ENCODE data around the gene FPR2. TPM values are rescaled to one million over a fixed set of nuclear protein-coding genes. Genes with fewer than 3 reads are reported as not detected.

The FPR2 gene
- polyA plus RNA-seq, 1 donor from 2014 or later = not detected

DNA sequence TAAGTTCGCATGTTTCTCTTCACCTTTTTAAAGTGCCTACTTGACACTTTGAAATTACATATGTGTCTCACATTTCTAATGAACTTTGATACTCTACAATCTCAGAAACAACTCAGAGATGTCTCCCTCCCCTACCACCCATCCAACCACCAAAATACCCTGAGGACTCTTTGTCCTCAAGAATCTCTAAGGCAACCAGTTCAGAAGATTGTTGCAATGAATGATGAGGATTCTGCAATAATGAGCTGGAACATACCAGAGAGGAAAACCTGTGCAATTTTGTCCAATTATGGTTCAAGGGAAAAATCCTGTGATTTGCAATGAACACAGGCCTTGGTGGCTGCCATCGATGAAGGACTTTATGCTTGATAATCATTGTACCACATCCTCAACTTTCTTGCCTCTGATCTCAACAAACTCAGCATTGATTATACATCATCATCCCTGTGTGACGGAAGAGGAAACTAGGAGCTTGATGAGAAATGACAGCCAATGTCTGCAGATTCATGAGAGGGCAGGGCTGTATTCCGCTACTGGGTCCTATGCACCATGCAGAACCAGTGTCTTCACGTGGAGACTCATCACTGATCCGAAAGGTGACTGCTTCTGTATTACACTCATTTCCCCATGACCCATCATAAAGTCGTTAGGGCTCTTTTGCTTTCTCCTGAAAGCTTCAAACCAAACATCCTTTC lies 10.4 kb upstream of the FPR2 start:
- Histone ChIP-seq H3K9me3 (ENCODE audit: low read length) (no peaks in the 10 kb centered on the region), H3K9ac (ENCODE audit: low read length) (no peak overlapping the region), H4K20me1 (ENCODE audit: insufficient read depth) (no peaks in the 10 kb centered on the region), H3K36me3 (ENCODE audit: insufficient read depth, low read length) (no peaks in the 10 kb centered on the region), H3K79me2 (replicated peaks; ENCODE audit: insufficient read depth, low read length) (no peaks in the 10 kb centered on the region), H3K4me2 (ENCODE audit: low read length) (no peak overlapping the region), H3K9me2 (ENCODE audit: insufficient read depth, low read length) (no peaks in the 10 kb centered on the region), H3K4me3 (ENCODE audit: low read length) (no peak overlapping the region), H2AFZ (ENCODE audit: low read depth, low read length) (no peak overlapping the region), H3F3A (ENCODE audit: insufficient read depth, low read length, poor library complexity, severe bottlenecking) (no peaks in the 10 kb centered on the region), H3K27me3 (ENCODE audit: insufficient read depth, low read depth, low read length) (no peaks in the 10 kb centered on the region), H3K27ac (ENCODE audit: low read length) (no peak overlapping the region)
- no peak for TF ChIP-seq POLR2AphosphoS5 (IDR thresholded peaks at IDR 0.05)
- no peak for TF ChIP-seq TAF1 (IDR thresholded peaks at IDR 0.05; ENCODE audit: low read depth)
- no peak for TF ChIP-seq SMC3 (conservative IDR thresholded peaks at IDR 0.05; ENCODE audit: poor library complexity)

DNA sequence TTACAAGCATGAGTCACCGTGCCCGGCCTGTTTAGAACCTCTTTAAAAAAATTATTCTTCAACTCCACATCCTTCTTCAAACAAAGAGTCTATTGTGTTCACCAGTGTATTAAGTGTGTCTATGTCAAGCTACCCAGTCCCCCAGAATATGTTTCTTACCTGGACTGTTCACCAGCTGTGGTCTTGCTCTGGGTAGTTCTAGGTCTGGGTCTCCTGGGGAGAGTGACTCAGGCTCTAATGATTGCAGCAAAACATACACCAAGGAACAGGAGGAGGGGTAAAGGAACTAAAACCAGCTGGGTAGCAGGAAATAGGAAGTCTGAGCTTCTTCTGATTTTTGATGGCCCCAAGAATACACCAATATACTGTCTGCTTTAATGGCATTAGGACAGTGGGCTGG lies 9.3 kb upstream of the FPR2 start, which contains the start of gene FPR1:
FPR1 (minus strand) TSS at position 224 of the 400 bp plus-strand sequence. CDS start 4,884 bp downstream, outside the sequence.
- H3K36me3 ChIP-seq (ENCODE audit: insufficient read depth, low read length) = no peaks in the 10 kb centered on the region
- no peak within 1 kb of the TSS for H3K27ac ChIP-seq (ENCODE audit: low read length)
- no peak within 1 kb of the TSS for H3K9ac ChIP-seq (ENCODE audit: low read length)
- no peaks in the 10 kb centered on the region for H3K27me3 ChIP-seq (ENCODE audit: insufficient read depth, low read depth, low read length)
- no peak within 1 kb of the TSS for H3K4me2 ChIP-seq (ENCODE audit: low read length)
- H2AFZ ChIP-seq (ENCODE audit: low read depth, low read length) = no peak within 1 kb of the TSS
- H3K79me2 ChIP-seq (replicated peaks; ENCODE audit: insufficient read depth, low read length) = no peaks in the 10 kb centered on the region
- no peaks in the 10 kb centered on the region for H3K9me2 ChIP-seq (ENCODE audit: insufficient read depth, low read length)
- TF ChIP-seq RAD21 (conservative IDR thresholded peaks at IDR 0.05) (no peak), MXI1 (conservative IDR thresholded peaks at IDR 0.05; ENCODE audit: poor library complexity, severe bottlenecking) (no peak), SMC3 (conservative IDR thresholded peaks at IDR 0.05; ENCODE audit: poor library complexity) (no peak), EZH2 (IDR thresholded peaks at IDR 0.05; ENCODE audit: borderline replicate concordance, insufficient read depth, low read length, poor library complexity, severe bottlenecking) (no peak), EP300 (conservative IDR thresholded peaks at IDR 0.05; ENCODE audit: poor library complexity, severe bottlenecking) (no peak), TAF1 (IDR thresholded peaks at IDR 0.05; ENCODE audit: low read depth) (no peak), POLR2AphosphoS5 (IDR thresholded peaks at IDR 0.05) (no peak), CTCF (IDR thresholded peaks at IDR 0.05; ENCODE audit: poor library complexity, severe bottlenecking) (no peak)
- TF ChIP-seq, protein P1, sequence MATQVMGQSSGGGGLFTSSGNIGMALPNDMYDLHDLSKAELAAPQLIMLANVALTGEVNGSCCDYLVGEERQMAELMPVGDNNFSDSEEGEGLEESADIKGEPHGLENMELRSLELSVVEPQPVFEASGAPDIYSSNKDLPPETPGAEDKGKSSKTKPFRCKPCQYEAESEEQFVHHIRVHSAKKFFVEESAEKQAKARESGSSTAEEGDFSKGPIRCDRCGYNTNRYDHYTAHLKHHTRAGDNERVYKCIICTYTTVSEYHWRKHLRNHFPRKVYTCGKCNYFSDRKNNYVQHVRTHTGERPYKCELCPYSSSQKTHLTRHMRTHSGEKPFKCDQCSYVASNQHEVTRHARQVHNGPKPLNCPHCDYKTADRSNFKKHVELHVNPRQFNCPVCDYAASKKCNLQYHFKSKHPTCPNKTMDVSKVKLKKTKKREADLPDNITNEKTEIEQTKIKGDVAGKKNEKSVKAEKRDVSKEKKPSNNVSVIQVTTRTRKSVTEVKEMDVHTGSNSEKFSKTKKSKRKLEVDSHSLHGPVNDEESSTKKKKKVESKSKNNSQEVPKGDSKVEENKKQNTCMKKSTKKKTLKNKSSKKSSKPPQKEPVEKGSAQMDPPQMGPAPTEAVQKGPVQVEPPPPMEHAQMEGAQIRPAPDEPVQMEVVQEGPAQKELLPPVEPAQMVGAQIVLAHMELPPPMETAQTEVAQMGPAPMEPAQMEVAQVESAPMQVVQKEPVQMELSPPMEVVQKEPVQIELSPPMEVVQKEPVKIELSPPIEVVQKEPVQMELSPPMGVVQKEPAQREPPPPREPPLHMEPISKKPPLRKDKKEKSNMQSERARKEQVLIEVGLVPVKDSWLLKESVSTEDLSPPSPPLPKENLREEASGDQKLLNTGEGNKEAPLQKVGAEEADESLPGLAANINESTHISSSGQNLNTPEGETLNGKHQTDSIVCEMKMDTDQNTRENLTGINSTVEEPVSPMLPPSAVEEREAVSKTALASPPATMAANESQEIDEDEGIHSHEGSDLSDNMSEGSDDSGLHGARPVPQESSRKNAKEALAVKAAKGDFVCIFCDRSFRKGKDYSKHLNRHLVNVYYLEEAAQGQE (IDR thresholded peaks at IDR 0.05; ENCODE audit: borderline replicate concordance) = no peak
- no peaks in the 10 kb centered on the region for H3K9me3 ChIP-seq (ENCODE audit: low read length)
- H4K20me1 ChIP-seq (ENCODE audit: insufficient read depth) = no peaks in the 10 kb centered on the region
- H3F3A ChIP-seq (ENCODE audit: insufficient read depth, low read length, poor library complexity, severe bottlenecking) = no peaks in the 10 kb centered on the region
- no peak within 1 kb of the TSS for H3K4me3 ChIP-seq (ENCODE audit: low read length)
